Embryonic facial prominence (tissue), 1 donor: ENCODE measurements around the gene SLC35B4.
A peak's percentile ranks its signal among the peaks of the same experiment; 100 is the strongest.

Source experiments
- DNase-seq: peaks from one replicate; pipeline ENCODE4 v3.0.0-alpha.2; 2016; ENCODE audit errors: extremely low spot score

Gene SLC35B4

GRCh38 chr7:134316539-134317344, at the start of gene SLC35B4:
TSS of gene SLC35B4 (minus strand) at chr7:134316930. CDS start at chr7:134316751, 179 bp downstream.
- peak; percentile 93 for DNase-seq

GRCh38 chr7:134366481-134366880, 49.8 kb upstream of the SLC35B4 start:
- no peak for DNase-seq

GRCh38 chr7:134365341-134366054, 48.8 kb upstream of the SLC35B4 start:
- no peak for DNase-seq

- DNase-seq = no peak
These were observed 47.9 kb upstream of the SLC35B4 start for GRCh38 chr7:134364619-134365037.

GRCh38 chr7:134362587-134363483, 46.1 kb upstream of the SLC35B4 start:
- no peak for DNase-seq

GRCh38 chr7:134359787-134360432, 43.2 kb upstream of the SLC35B4 start:
- no peak for DNase-seq

- no peak for DNase-seq
These were observed 40.8 kb upstream of the SLC35B4 start for GRCh38 chr7:134357486-134357885.

GRCh38 chr7:134356421-134356936, 39.7 kb upstream of the SLC35B4 start:
- no peak for DNase-seq

GRCh38 chr7:134355927-134356326, 39.2 kb upstream of the SLC35B4 start:
- DNase-seq = no peak

- no peak for DNase-seq
These were observed 38.3 kb upstream of the SLC35B4 start for GRCh38 chr7:134355004-134355525.

GRCh38 chr7:134353411-134353810, 36.7 kb upstream of the SLC35B4 start:
- DNase-seq = no peak

- no peak for DNase-seq
These were observed 34.7 kb upstream of the SLC35B4 start for GRCh38 chr7:134351424-134351823.

- DNase-seq = no peak
These were observed 34.0 kb upstream of the SLC35B4 start for GRCh38 chr7:134350709-134351108.

- no peak for DNase-seq
These were observed 30.8 kb upstream of the SLC35B4 start for GRCh38 chr7:134347567-134347966.

GRCh38 chr7:134343796-134344195, 27.1 kb upstream of the SLC35B4 start:
- no peak for DNase-seq

- no peak for DNase-seq
These were observed 26.4 kb upstream of the SLC35B4 start for GRCh38 chr7:134343136-134343535.

GRCh38 chr7:134339475-134339874, 22.7 kb upstream of the SLC35B4 start:
- DNase-seq = no peak

GRCh38 chr7:134337980-134338379, 21.2 kb upstream of the SLC35B4 start:
- no peak for DNase-seq

- DNase-seq = no peak
These were observed 17.7 kb upstream of the SLC35B4 start for GRCh38 chr7:134334408-134334807.

GRCh38 chr7:134333943-134334342, 17.2 kb upstream of the SLC35B4 start:
- no peak for DNase-seq

- DNase-seq = no peak
These were observed 16.2 kb upstream of the SLC35B4 start for GRCh38 chr7:134332892-134333291.
